HCT116 (cell line): ENCODE results near the gene DNAJC25. TPM values are rescaled to one million over a fixed set of nuclear protein-coding genes. Genes with fewer than 3 reads are reported as not detected.

Source experiments
- ATAC-seq: fragments of 200-7000 bp; cut with Tn5 transposase; 2 replicates; pipeline ENCODE4 v1.9.1; 2020; ENCODE audit warnings: mild to moderate bottlenecking, moderate library complexity
- BruUV-seq: library from RNA; stranded (reverse); fragments of 400-500 nt; replicated peaks from 2 replicates; lab custom pipeline; 2021; lab: Mats Ljungman, UMichigan
- CTCF ChIA-PET: fragments of 300-600 bp; sonication (Branson Sonifier 250); formaldehyde crosslinking; loops from one replicate; lab custom pipeline; 2021; ENCODE audit warnings: antibody characterized with exemption; lab: Charles Lee
- POLR2A ChIA-PET: fragments of 300-600, 350-600 bp; sonication (Branson Sonifier 250); formaldehyde crosslinking; loops from one replicate; lab custom pipeline; 2021; ENCODE audit warnings: antibody characterized with exemption; lab: Charles Lee
- RAD21 ChIA-PET, 2 experiments: fragments of 300-600 bp; sonication (Branson Sonifier 250); formaldehyde crosslinking; loops; one replicate each; lab custom pipeline; 2023; ENCODE audit warnings: low total read pairs in 2 of 2; ENCODE audit not compliant: uncharacterized antibody in 2 of 2, unreplicated experiment in 2 of 2, low non-redundant PET in 1 of 2; lab: Charles Lee
- DNase-seq: peaks from one replicate; pipeline ENCODE4 v3.0.0-alpha.2; 2010; ENCODE audit warnings: low read depth, low spot score
- H2AFZ ChIP-seq: fragments of 200-600 bp; shearing (Covaris generic), sonication (generic); 2 replicates; pipeline ENCODE4 v1.6.1; 2017; ENCODE audit warnings: low read depth, mixed run types, mixed read lengths, antibody characterized with exemption, low read length; ENCODE audit not compliant: poor library complexity, severe bottlenecking
- H3K27ac ChIP-seq: 2 replicates; pipeline ENCODE4 v1.5.1; 2012; ENCODE audit warnings: low read depth, low read length
- H3K27me3 ChIP-seq: fragments of 200-600 bp; sonication (generic); 2 replicates; pipeline ENCODE4 v1.6.1; 2016; ENCODE audit warnings: mixed run types, low read length, mixed read lengths; ENCODE audit not compliant: insufficient read depth
- H3K36me3 ChIP-seq, 2 experiments: fragments of 200-500 bp in 1 of 2; fragments of 200-600 bp in 1 of 2; sonication (Bioruptor generic) in 1 of 2; sonication (generic) in 1 of 2; 2 replicates each; pipeline versions ENCODE4 v1.5.1 to v1.6.1; 2014 to 2016; ENCODE audit warnings: low read length in 2 of 2, inconsistent platforms in 1 of 2, mixed read lengths in 1 of 2, mixed run types in 1 of 2; ENCODE audit not compliant: insufficient read depth in 2 of 2, control insufficient read depth in 1 of 2
- H3K4me1 ChIP-seq, 2 experiments: fragments of 200-600 bp in 1 of 2; sonication (generic) in 1 of 2; 2 replicates each; pipeline versions ENCODE4 v1.5.1 to v1.6.1; 2012 to 2017; ENCODE audit warnings: low read length in 2 of 2, inconsistent platforms in 1 of 2, mild to moderate bottlenecking in 1 of 2, mixed read lengths in 1 of 2, mixed run types in 1 of 2, moderate library complexity in 1 of 2; ENCODE audit not compliant: insufficient read depth in 2 of 2, control insufficient read depth in 1 of 2
- H3K4me2 ChIP-seq: fragments of 200-600 bp; sonication (generic); 2 replicates; pipeline ENCODE4 v1.6.1; 2017; ENCODE audit warnings: mixed run types, low read length, mixed read lengths
- H3K4me3 ChIP-seq, 2 experiments: fragments of 200-600 bp in 1 of 2; sonication (generic) in 1 of 2; replicated peaks in 1 of 2; 2 replicates each; pipeline ENCODE4 v1.5.1; 2011 to 2016; ENCODE audit warnings: low read length in 2 of 2, control low read depth in 1 of 2, low read depth in 1 of 2, mild to moderate bottlenecking in 1 of 2, mixed read lengths in 1 of 2, mixed run types in 1 of 2
- H3K79me2 ChIP-seq: fragments of 200-600 bp; sonication (generic); 2 replicates; pipeline ENCODE4 v1.6.1; 2017; ENCODE audit warnings: mild to moderate bottlenecking, mixed run types, low read length, moderate library complexity, mixed read lengths; ENCODE audit not compliant: insufficient read depth
- H3K9ac ChIP-seq: fragments of 200-600 bp; sonication (generic); 2 replicates; pipeline ENCODE4 v1.6.1; 2016; ENCODE audit warnings: low read length, mixed read lengths
- H3K9me2 ChIP-seq: fragments of 200-600 bp; sonication (generic), shearing (Covaris generic); 2 replicates; pipeline ENCODE4 v1.6.1; 2017; ENCODE audit warnings: mixed run types, mild to moderate bottlenecking, moderate library complexity; ENCODE audit not compliant: insufficient read depth
- H3K9me3 ChIP-seq, 2 experiments: fragments of 200-500 bp in 1 of 2; fragments of 200-600 bp in 1 of 2; sonication (Bioruptor generic) in 1 of 2; sonication (generic) in 1 of 2; 2 replicates each; pipeline ENCODE4 v1.6.1; 2014 to 2017; ENCODE audit warnings: low read length in 2 of 2, mixed read lengths in 2 of 2, inconsistent platforms in 1 of 2, low read depth in 1 of 2, mild to moderate bottlenecking in 1 of 2, mixed run types in 1 of 2, moderate library complexity in 1 of 2; ENCODE audit not compliant: control insufficient read depth in 1 of 2, insufficient read depth in 1 of 2
- H4K20me1 ChIP-seq: fragments of 200-600 bp; sonication (generic), shearing (Covaris generic); 2 replicates; pipeline ENCODE4 v1.6.1; 2017; ENCODE audit warnings: mixed run types, mild to moderate bottlenecking, moderate library complexity; ENCODE audit not compliant: insufficient read depth
- ATF3 ChIP-seq: IDR thresholded peaks from 2 replicates; pipeline ENCODE4 v1.6.1; 2012
- CEBPB ChIP-seq: IDR thresholded peaks from 2 replicates; pipeline ENCODE4 v1.6.1; 2012; ENCODE audit warnings: low read depth
- CTCF ChIP-seq, 3 experiments: fragments of 200-600 bp in 1 of 3; sonication (generic) in 1 of 3; IDR thresholded peaks in 2 of 3; conservative IDR thresholded peaks in 1 of 3; 2 replicates each; pipeline ENCODE4 v1.5.1; 2012 to 2017; ENCODE audit warnings: low read depth in 2 of 3, low read length in 2 of 3, antibody characterized with exemption in 1 of 3, borderline replicate concordance in 1 of 3, control low read depth in 1 of 3, mild to moderate bottlenecking in 1 of 3, mixed read lengths in 1 of 3, mixed run types in 1 of 3, moderate library complexity in 1 of 3; ENCODE audit not compliant: insufficient read depth in 1 of 3
- EGR1 ChIP-seq: IDR thresholded peaks from 2 replicates; pipeline ENCODE4 v1.6.1; 2012; ENCODE audit warnings: low read depth
- EZH2 ChIP-seq: fragments of 200-600 bp; sonication (generic); IDR thresholded peaks from 2 replicates; pipeline ENCODE4 v1.6.1; 2017; ENCODE audit warnings: antibody characterized with exemption, mixed run types
- EZH2phosphoT487 ChIP-seq: fragments of 200-600 bp; IDR thresholded peaks from 2 replicates; pipeline ENCODE4 v1.6.1; 2018; ENCODE audit warnings: antibody characterized with exemption, borderline replicate concordance
- FOSL1 ChIP-seq: IDR thresholded peaks from 2 replicates; pipeline ENCODE4 v1.6.1; 2012; ENCODE audit warnings: low read depth
- JUND ChIP-seq: IDR thresholded peaks from 2 replicates; pipeline ENCODE4 v1.6.1; 2012
- POLR2AphosphoS5 ChIP-seq: IDR thresholded peaks from 2 replicates; pipeline ENCODE4 v1.6.1; 2011; ENCODE audit warnings: mild to moderate bottlenecking, low read depth, low read length, moderate library complexity
- RAD21 ChIP-seq: IDR thresholded peaks from 2 replicates; pipeline ENCODE4 v1.6.1; 2012; ENCODE audit warnings: low read depth, mild to moderate bottlenecking
- SIN3A ChIP-seq: IDR thresholded peaks from 2 replicates; pipeline ENCODE4 v1.6.1; 2012; ENCODE audit warnings: low read depth
- TCF7L2 ChIP-seq: IDR thresholded peaks from 2 replicates; pipeline ENCODE4 v1.7.0; 2011; ENCODE audit warnings: borderline replicate concordance, inconsistent platforms; ENCODE audit not compliant: insufficient read depth, insufficient read length; ENCODE audit errors: extremely low read depth
- YY1 ChIP-seq: IDR thresholded peaks from 2 replicates; pipeline ENCODE4 v1.6.1; 2011; ENCODE audit warnings: low read length, low read depth, moderate library complexity, mild to moderate bottlenecking; ENCODE audit not compliant: insufficient replicate concordance; ENCODE audit errors: extremely low read depth
- ZBTB33 ChIP-seq: IDR thresholded peaks from 2 replicates; pipeline ENCODE4 v1.6.1; 2011; ENCODE audit warnings: mild to moderate bottlenecking, low read length, moderate library complexity; ENCODE audit not compliant: insufficient replicate concordance; ENCODE audit errors: extremely low read depth
- ZFX ChIP-seq: fragments of 450-650 bp; IDR thresholded peaks from 2 replicates; pipeline ENCODE4 v1.6.1; 2017
- ZNF274 ChIP-seq: fragments of 200-500 bp; sonication (Bioruptor generic); IDR thresholded peaks from 2 replicates; pipeline ENCODE4 v1.6.1; 2014; ENCODE audit warnings: mild to moderate bottlenecking, low read depth, low read length, inconsistent platforms
- intact Hi-C: fragments of 100-400 bp; cut with micrococcal nuclease; formaldehyde crosslinking; loops from 2 replicates; pipeline ENCODE4 v1.10.0; 2022
- total RNA-seq: library from RNA; stranded (reverse); gene quantifications from one replicate; pipeline ENCODE4 v1.2.1, GENCODE V29; 2021; ENCODE audit not compliant: unreplicated experiment
- TF ChIP-seq, protein P1 (sequence below): IDR thresholded peaks from 2 replicates; pipeline ENCODE4 v1.6.1; 2012; ENCODE audit warnings: low read depth

Gene DNAJC25
- total RNA-seq, 1 experiment from 2014 or later: 7.1 TPM

DNA sequence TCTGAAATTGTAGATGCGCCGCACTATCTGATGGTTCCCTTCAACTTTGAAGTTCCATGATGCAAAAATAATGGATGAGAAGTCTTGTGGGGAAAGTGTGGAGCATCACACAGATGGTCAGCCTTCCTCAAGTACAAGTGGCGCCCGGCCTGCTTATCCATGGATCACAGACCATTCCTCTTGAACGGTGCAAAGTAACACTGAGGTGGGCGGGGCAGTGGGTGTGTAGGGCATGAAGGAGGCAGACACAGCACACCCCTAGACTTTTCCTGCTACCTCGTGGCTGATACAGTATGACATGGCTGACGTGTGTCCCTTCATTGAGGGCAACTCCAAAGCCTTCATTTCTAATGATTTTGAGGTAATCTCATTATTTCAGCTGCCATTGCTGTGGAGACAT is 27.8 kb downstream of the DNAJC25 start:
- H3K4me3 ChIP-seq: no peak overlapping the region
- no peaks in the 10 kb centered on the region for H3K9me2 ChIP-seq
- no peak for ATAC-seq
- H3K79me2 ChIP-seq: peaks cover 19% of the 10 kb centered on the region
- RAD21 ChIA-PET: no interaction called here
- intact Hi-C loops: loop anchor here (10.0 kb wide), 1 partner anchor 56 kb away; no protein-coding TSS in a partner anchor
- no peak overlapping the region for H2AFZ ChIP-seq
- no TSS peak for BruUV-seq
- H3K36me3 ChIP-seq: no peaks in the 10 kb centered on the region
- H3K9ac ChIP-seq: no peak overlapping the region
- CTCF ChIA-PET: no interaction called here
- H3K27ac ChIP-seq: no peak overlapping the region
- H3K4me1 ChIP-seq: peaks cover 11 to 16% of the 10 kb centered on the region in 2 experiments
- no peaks in the 10 kb centered on the region for H3K27me3 ChIP-seq
- no peak overlapping the region for H3K4me2 ChIP-seq
- POLR2A ChIA-PET: no interaction called here
- TF ChIP-seq ZFX (no peak), CTCF (IDR thresholded peaks at IDR 0.05 in 2 of 3, conservative IDR thresholded peaks at IDR 0.05 in 1 of 3; ENCODE audit: borderline replicate concordance in 1 of 3, insufficient read depth in 1 of 3, low read depth in 2 of 3, low read length in 2 of 3) (no peak), SIN3A (no peak), POLR2AphosphoS5 (no peak), ZBTB33 (no peak), EZH2 (no peak), ATF3 (no peak), RAD21 (no peak), CEBPB (no peak), TCF7L2 (no peak), EGR1 (no peak), YY1 (no peak), FOSL1 (no peak), ZNF274 (no peak), EZH2phosphoT487 (no peak), JUND (no peak)
- TF ChIP-seq, protein P1, sequence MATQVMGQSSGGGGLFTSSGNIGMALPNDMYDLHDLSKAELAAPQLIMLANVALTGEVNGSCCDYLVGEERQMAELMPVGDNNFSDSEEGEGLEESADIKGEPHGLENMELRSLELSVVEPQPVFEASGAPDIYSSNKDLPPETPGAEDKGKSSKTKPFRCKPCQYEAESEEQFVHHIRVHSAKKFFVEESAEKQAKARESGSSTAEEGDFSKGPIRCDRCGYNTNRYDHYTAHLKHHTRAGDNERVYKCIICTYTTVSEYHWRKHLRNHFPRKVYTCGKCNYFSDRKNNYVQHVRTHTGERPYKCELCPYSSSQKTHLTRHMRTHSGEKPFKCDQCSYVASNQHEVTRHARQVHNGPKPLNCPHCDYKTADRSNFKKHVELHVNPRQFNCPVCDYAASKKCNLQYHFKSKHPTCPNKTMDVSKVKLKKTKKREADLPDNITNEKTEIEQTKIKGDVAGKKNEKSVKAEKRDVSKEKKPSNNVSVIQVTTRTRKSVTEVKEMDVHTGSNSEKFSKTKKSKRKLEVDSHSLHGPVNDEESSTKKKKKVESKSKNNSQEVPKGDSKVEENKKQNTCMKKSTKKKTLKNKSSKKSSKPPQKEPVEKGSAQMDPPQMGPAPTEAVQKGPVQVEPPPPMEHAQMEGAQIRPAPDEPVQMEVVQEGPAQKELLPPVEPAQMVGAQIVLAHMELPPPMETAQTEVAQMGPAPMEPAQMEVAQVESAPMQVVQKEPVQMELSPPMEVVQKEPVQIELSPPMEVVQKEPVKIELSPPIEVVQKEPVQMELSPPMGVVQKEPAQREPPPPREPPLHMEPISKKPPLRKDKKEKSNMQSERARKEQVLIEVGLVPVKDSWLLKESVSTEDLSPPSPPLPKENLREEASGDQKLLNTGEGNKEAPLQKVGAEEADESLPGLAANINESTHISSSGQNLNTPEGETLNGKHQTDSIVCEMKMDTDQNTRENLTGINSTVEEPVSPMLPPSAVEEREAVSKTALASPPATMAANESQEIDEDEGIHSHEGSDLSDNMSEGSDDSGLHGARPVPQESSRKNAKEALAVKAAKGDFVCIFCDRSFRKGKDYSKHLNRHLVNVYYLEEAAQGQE: no peak
- DNase-seq: no peak
- no peaks in the 10 kb centered on the region for H3K9me3 ChIP-seq
- H4K20me1 ChIP-seq: no peaks in the 10 kb centered on the region; the same call in 1 of the 2 replicates
